GM12865 (cell line): ENCODE data around the gene MYH11.

ENCODE experiments used
- DNase-seq: peaks from one replicate; pipeline ENCODE4 v3.0.0; 2010; ENCODE audit warnings: low read depth
- H3K4me3 ChIP-seq: 2 replicates; pipeline ENCODE4 v1.5.1; 2011; ENCODE audit warnings: mild to moderate bottlenecking, low read depth, low read length, control low read depth
- TF ChIP-seq, protein P1 (sequence below): IDR thresholded peaks from 2 replicates; pipeline ENCODE4 v1.5.1; 2011; ENCODE audit warnings: low read length, control low read depth, low read depth, inconsistent platforms; ENCODE audit not compliant: insufficient read depth; ENCODE audit errors: missing control alignments

Gene MYH11

DNA sequence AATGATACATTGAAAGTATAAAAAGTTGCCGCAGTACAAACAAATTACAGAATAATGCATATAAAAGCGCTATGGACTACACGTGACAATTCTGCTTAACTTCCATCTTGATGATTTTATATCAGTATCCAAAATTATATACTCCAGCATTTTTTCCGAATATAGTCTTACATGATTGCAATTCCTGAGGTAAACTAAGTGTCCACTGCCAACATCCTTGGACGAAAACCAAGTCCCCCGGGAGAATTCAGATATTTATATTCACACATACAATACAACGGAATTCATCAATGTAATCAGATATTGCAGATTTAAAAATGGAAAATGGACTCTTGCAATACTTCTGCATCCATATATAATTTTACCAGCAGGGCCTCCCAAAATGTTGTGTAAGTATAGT lies 8.9 kb upstream of the MYH11 start:
- H3K4me3 ChIP-seq, result no peak overlapping the region
- TF ChIP-seq, protein P1, sequence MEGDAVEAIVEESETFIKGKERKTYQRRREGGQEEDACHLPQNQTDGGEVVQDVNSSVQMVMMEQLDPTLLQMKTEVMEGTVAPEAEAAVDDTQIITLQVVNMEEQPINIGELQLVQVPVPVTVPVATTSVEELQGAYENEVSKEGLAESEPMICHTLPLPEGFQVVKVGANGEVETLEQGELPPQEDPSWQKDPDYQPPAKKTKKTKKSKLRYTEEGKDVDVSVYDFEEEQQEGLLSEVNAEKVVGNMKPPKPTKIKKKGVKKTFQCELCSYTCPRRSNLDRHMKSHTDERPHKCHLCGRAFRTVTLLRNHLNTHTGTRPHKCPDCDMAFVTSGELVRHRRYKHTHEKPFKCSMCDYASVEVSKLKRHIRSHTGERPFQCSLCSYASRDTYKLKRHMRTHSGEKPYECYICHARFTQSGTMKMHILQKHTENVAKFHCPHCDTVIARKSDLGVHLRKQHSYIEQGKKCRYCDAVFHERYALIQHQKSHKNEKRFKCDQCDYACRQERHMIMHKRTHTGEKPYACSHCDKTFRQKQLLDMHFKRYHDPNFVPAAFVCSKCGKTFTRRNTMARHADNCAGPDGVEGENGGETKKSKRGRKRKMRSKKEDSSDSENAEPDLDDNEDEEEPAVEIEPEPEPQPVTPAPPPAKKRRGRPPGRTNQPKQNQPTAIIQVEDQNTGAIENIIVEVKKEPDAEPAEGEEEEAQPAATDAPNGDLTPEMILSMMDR, result no peak
- DNase-seq, result no peak

DNA sequence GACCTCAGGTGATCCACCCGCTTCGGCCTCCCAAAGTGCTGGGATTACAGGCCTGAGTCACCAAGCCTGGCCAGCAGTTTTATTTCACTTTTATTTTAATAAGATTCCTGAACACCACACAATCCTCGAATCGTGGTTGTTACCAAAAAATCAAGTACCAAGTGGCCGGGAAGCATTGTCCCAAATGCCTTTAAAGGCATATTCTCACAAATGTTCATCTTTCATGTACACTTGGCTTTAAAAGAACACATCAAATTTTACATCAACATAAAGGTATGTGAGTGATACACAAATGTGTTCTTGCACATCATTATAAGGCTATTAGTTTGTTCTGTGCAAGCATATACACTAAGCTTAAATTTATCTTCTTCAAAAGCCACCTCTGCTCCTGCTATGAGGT lies 8.1 kb upstream of the MYH11 start:
- DNase-seq, result no peak
- TF ChIP-seq, protein P1, result no peak
- H3K4me3 ChIP-seq, result no peak overlapping the region

DNA sequence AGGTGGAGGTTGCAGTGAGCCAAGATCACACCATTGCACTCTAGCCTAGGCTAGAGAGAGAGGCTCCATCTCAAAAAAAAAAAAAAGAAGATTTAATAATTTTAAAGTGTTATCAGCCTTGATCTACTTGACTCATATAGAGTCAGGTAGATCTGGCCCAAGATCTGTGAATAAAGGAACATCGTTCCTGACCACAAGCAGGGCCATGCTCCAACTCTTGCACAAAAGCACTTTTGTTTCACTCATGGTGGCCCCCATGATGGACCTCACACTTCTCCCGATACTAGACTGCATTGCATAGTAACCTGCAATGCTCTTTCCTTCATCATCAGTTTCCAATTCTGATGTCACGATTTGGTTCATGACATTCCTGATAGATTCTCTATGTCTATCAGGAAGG lies 5.2 kb upstream of the MYH11 start:
- H3K4me3 ChIP-seq, result no peak overlapping the region
- no peak for DNase-seq
- TF ChIP-seq, protein P1, result no peak

DNA sequence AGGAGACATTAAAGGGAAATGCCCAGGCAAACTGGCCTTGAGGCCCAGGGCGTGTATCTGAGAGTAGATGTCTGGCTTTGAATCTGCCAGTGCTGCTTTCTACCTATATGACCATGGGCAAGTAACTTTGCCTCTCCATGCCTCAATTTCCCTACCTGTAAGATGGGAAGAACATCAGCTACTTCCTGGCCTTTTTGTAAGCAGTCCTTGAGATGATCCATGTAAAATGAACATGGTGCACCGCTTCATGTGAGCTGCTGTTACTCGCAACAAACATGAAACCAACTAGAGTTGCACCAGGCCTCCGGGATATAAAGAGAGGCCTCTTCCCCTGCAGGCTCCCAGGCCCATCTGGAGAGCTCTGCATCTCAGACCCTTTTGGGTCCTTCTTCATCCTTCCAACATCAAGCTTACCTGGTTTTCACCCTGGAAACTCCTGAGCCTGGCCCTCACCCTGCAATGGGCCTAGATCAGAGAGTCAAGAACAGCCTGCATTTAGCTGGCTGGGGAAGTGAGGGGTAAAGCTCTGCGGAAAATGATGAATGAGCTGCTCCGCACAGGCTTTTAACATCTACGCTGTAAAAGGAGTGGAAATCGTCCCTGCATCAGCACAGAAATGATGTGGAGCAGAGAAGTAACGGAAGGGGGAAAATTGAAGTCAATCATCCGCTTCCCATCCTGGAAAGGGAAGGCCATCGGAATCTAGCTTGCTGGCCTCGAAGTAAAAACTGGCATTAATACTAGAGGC lies 2.3 kb upstream of the MYH11 start:
- no peak overlapping the region for H3K4me3 ChIP-seq
- TF ChIP-seq, protein P1, result no peak
- DNase-seq, result no peak

DNA sequence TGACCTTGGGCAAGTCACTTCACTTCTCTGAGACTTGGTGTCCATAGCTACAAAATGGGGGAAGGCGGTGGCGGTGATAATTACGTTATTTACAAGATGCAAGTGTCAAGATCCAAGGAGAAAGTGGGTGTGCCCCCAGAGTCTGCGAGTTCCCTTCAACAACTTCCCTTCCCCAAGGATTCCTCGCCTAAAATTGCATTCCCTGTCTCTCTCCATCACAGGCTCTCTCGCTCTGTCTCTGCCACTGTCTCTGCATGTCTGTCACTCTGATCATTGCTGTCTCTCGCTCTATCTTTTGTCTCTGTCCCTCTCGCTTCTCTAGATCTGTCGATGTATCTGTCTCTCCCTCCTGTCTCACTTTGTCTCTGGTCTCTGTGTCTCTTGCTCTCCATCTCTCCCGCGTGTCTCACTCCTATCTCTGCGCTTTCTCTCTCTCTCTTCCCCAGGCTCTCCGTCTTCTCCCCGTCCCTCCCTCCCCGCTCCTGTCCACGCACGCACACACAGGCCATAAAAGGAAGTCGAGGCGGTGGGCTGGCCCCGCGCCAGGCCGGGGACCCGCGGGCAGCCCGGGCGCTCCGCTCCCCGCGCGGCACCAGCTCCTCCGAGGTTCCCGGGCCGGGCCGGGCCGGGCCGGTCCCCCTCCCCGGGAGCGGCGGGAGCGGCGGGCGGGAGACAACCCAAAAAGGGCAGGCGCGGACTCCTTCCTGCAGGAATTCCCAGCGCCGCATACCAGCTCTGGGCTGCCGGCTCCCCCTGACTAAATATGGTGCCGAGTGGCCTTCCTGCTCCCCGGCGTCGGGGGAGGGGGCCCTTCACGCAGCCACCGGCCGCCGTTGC lies 1.1 kb upstream of the MYH11 start:
- DNase-seq, result no peak
- peak overlapping the region; percentile 7; the same call in 1 of the 2 replicates for H3K4me3 ChIP-seq
- TF ChIP-seq, protein P1, result no peak

DNA sequence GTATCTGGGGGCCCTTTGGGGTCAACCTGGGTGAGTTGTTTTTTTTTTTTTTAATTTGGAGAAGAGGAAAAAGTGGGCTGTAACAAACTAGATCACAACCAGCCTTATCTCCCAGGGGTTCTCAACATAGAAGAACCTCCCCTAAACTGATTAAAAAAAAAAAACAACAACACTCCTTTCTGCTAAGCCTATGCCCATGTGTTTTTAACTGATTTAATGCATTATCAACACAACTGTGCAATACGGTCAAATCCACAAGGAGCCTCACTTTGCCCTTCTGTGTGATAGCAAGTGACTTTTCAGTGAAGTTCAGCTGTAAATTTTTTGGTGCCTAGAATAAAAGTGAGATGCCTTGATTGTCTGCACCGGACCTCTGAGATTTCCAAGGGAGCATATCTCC lies 646 bp downstream of the MYH11 start:
- no peak for DNase-seq
- H3K4me3 ChIP-seq, result no peak overlapping the region

More for the DNA sequence above, 646 bp downstream of the MYH11 start:
- TF ChIP-seq, protein P1, result no peak
